ENCODE results near the gene DSCAM.

DSCAM gene

DNA sequence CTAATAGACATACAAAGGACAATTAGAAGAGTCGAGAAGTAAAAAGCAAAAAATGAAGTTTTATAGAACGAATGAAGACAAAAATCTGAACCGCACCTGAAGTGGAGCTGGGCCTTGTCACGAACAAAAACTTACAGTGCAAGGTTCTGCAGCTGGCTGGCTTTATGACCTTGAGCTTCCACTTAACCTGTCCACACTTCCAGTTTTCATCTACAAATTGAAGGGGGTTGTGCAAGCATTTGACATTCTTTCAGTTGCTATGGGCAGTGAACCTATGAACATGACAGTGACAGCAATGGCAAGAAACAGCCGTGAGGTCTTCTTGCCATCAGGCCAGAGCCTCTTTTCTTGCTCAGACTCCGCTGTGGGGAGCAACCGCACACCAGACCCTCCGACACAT, 93.2 kb downstream of the DSCAM start:
- in situ Hi-C loops (cut with MboI; ENCODE audit: low pct_unique_long_range_greater_than_20kb, low sequenced_read_pairs, unreplicated experiment), result no loop called here
- DNase-seq (ENCODE audit: low spot score), result no peak
- TF ChIP-seq, protein P1, sequence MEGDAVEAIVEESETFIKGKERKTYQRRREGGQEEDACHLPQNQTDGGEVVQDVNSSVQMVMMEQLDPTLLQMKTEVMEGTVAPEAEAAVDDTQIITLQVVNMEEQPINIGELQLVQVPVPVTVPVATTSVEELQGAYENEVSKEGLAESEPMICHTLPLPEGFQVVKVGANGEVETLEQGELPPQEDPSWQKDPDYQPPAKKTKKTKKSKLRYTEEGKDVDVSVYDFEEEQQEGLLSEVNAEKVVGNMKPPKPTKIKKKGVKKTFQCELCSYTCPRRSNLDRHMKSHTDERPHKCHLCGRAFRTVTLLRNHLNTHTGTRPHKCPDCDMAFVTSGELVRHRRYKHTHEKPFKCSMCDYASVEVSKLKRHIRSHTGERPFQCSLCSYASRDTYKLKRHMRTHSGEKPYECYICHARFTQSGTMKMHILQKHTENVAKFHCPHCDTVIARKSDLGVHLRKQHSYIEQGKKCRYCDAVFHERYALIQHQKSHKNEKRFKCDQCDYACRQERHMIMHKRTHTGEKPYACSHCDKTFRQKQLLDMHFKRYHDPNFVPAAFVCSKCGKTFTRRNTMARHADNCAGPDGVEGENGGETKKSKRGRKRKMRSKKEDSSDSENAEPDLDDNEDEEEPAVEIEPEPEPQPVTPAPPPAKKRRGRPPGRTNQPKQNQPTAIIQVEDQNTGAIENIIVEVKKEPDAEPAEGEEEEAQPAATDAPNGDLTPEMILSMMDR (IDR thresholded peaks at IDR 0.05; ENCODE audit: extremely low read depth, insufficient read depth, missing control alignments), result no peak

DNA sequence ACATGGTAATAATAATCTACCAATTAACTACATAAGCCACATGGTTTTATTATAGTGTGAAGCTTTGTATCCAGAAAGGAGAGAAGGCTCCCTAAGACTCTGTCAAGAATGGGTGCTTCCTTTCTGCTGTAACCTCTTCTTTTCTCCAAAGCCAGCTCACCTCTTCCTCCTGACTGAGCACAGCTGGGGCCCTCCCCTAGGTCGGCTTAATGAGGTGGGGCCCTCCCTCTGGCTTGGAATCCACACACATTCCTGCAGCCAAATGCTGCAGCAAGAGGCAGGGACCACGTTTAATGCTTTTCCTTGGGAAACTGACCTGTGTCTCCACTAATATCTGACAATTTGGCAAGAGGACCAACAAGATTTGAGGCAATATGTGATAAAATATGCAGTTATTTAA, 94.8 kb downstream of the DSCAM start:
- TF ChIP-seq, protein P1 (IDR thresholded peaks at IDR 0.05; ENCODE audit: extremely low read depth, insufficient read depth, missing control alignments), result no peak
- DNase-seq (ENCODE audit: low spot score), result no peak
- in situ Hi-C loops (cut with MboI; ENCODE audit: low pct_unique_long_range_greater_than_20kb, low sequenced_read_pairs, unreplicated experiment), result no loop called here

- in situ Hi-C loops (cut with MboI; ENCODE audit: low pct_unique_long_range_greater_than_20kb, low sequenced_read_pairs, unreplicated experiment), result no loop called here
- DNase-seq (ENCODE audit: low spot score), result no peak
- TF ChIP-seq, protein P1 (IDR thresholded peaks at IDR 0.05; ENCODE audit: extremely low read depth, insufficient read depth, missing control alignments), result no peak
These were observed 95.7 kb downstream of the DSCAM start for GRCh38 chr21:40751221-40751620.

GRCh38 chr21:40736145-40736544, 110.8 kb downstream of the DSCAM start:
- no peak for DNase-seq (ENCODE audit: low spot score)
- TF ChIP-seq, protein P1 (IDR thresholded peaks at IDR 0.05; ENCODE audit: extremely low read depth, insufficient read depth, missing control alignments), result no peak
- in situ Hi-C loops (cut with MboI; ENCODE audit: low pct_unique_long_range_greater_than_20kb, low sequenced_read_pairs, unreplicated experiment), result no loop called here

DNA sequence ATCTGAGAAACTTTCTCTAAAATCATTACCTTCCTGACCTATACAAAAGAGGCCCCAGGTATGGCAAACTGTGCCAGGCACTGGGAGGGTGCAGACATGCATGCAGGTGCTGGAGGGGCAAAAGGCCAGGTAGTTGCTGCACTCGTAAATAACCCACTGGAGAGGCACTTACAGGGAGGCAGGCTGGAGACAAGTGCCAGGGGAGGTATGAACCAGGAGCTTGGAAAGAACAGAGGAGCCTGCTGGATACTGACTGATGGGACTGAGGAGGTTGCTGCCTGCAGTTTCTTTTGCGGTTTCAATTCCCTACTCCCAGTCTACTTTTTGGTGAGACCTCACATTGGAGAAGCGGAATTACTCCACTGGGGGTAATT, 113.9 kb downstream of the DSCAM start:
- DNase-seq (ENCODE audit: low spot score), result no peak
- in situ Hi-C loops (cut with MboI; ENCODE audit: low pct_unique_long_range_greater_than_20kb, low sequenced_read_pairs, unreplicated experiment), result no loop called here
- TF ChIP-seq, protein P1 (IDR thresholded peaks at IDR 0.05; ENCODE audit: extremely low read depth, insufficient read depth, missing control alignments), result no peak

GRCh38 chr21:40732253-40733023, 114.5 kb downstream of the DSCAM start:
- DNase-seq (ENCODE audit: low spot score), result no peak
- TF ChIP-seq, protein P1 (IDR thresholded peaks at IDR 0.05; ENCODE audit: extremely low read depth, insufficient read depth, missing control alignments), result no peak
- in situ Hi-C loops (cut with MboI; ENCODE audit: low pct_unique_long_range_greater_than_20kb, low sequenced_read_pairs, unreplicated experiment), result no loop called here

All from GM13977 (cell line).